ENCODE data around the gene OR52D1.

The OR52D1 gene

GRCh38 chr11:5508605-5509004 is 20.1 kb downstream of the OR52D1 start:
- no peak overlapping the region for H3K4me3 ChIP-seq (ENCODE audit: low read depth, low read length)
- TF ChIP-seq, protein P1, sequence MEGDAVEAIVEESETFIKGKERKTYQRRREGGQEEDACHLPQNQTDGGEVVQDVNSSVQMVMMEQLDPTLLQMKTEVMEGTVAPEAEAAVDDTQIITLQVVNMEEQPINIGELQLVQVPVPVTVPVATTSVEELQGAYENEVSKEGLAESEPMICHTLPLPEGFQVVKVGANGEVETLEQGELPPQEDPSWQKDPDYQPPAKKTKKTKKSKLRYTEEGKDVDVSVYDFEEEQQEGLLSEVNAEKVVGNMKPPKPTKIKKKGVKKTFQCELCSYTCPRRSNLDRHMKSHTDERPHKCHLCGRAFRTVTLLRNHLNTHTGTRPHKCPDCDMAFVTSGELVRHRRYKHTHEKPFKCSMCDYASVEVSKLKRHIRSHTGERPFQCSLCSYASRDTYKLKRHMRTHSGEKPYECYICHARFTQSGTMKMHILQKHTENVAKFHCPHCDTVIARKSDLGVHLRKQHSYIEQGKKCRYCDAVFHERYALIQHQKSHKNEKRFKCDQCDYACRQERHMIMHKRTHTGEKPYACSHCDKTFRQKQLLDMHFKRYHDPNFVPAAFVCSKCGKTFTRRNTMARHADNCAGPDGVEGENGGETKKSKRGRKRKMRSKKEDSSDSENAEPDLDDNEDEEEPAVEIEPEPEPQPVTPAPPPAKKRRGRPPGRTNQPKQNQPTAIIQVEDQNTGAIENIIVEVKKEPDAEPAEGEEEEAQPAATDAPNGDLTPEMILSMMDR (IDR thresholded peaks at IDR 0.05; ENCODE audit: borderline replicate concordance, insufficient read depth, low read depth, low read length) = no peak

DNA sequence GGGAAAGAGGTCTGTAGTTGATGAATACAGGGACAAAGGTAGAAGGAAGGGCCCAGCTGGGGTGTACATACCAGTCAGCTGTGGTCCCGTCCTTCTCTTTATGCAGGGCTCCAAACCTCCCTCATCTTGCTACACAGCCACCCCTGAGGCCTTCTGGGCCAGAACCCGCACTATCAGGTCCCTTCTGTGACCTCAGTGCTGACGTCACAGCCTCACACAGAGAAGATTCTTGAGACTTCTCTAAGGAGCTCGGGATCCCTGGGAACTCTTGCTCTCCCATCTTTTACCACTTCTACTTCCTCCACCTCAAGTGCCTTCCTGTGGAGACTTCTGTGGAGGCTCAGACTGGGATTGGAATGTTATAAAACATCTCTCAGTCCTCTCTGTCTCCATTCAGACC is 21.3 kb downstream of the OR52D1 start, which contains the start of gene UBQLN3:
TSS of gene UBQLN3 (minus strand) at position 155 of the 400 bp plus-strand sequence. CDS start 399 bp downstream, outside the sequence.
- TF ChIP-seq, protein P1 (IDR thresholded peaks at IDR 0.05; ENCODE audit: borderline replicate concordance, insufficient read depth, low read depth, low read length) = no peak
- no peak within 1 kb of the TSS for H3K4me3 ChIP-seq (ENCODE audit: low read depth, low read length)

- TF ChIP-seq, protein P1 (IDR thresholded peaks at IDR 0.05; ENCODE audit: borderline replicate concordance, insufficient read depth, low read depth, low read length) = no peak
- no peak overlapping the region for H3K4me3 ChIP-seq (ENCODE audit: low read depth, low read length)
Measured at GRCh38 chr11:5514841-5515240, 26.4 kb downstream of the OR52D1 start.

- TF ChIP-seq, protein P1 (IDR thresholded peaks at IDR 0.05; ENCODE audit: borderline replicate concordance, insufficient read depth, low read depth, low read length) = no peak
- H3K4me3 ChIP-seq (ENCODE audit: low read depth, low read length) = no peak within 1 kb of the TSS
Measured at GRCh38 chr11:5516599-5516998, 28.1 kb downstream of the OR52D1 start, which contains the start of gene UBQLNL. UBQLNL (minus strand) TSS chr11:5516699; CDS start chr11:5516441, 258 bp downstream.

- TF ChIP-seq, protein P1 (IDR thresholded peaks at IDR 0.05; ENCODE audit: borderline replicate concordance, insufficient read depth, low read depth, low read length) = no peak
- no peak overlapping the region for H3K4me3 ChIP-seq (ENCODE audit: low read depth, low read length)
Measured at GRCh38 chr11:5521540-5521939, 33.1 kb downstream of the OR52D1 start.

DNA sequence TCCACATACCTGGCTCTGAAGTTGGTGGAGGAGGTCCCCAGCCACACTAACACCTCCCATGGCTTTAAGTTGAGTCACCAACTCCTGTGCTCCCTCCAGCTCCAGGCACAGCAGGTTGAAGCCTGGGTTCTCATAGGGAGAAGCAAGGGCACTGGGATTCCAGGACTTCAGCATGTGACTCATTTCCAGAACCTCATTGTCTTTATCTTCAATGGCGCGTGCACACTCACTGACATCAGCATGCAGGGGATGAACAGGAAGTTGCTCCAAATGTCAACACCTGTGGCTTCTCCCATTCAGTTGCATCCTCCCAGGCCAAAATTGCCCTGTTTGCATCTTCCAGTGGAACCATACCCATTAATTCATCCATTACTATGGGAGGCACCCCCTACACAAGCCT is 33.8 kb downstream of the OR52D1 start:
- H3K4me3 ChIP-seq (ENCODE audit: low read depth, low read length) = no peak overlapping the region
- TF ChIP-seq, protein P1 (IDR thresholded peaks at IDR 0.05; ENCODE audit: borderline replicate concordance, insufficient read depth, low read depth, low read length) = no peak

DNA sequence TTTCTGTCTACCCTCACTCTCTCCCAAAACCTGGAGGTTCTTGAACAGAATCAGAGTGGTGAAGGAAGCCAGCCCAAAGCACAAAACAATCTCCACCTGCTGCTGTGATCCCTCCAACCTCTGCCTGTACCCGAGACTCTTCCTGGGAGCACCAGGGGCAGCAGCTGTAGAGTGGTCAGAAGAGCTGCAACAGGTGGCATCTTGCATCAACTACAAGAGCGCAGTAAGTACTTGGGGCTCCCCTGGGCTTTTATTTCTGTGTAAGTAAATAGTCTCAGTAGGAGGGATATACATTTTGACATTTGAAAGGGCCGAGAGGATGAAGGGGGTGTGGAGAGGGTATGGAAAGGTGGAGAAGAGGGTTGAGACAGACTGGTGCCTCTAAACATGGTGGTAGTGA is 36.3 kb downstream of the OR52D1 start:
- no peak overlapping the region for H3K4me3 ChIP-seq (ENCODE audit: low read depth, low read length)
- TF ChIP-seq, protein P1 (IDR thresholded peaks at IDR 0.05; ENCODE audit: borderline replicate concordance, insufficient read depth, low read depth, low read length) = no peak

Data from GM12875 (cell line).